ENCODE results near the gene STX10. TPM values are rescaled to one million over a fixed set of nuclear protein-coding genes. Genes with fewer than 3 reads are reported as not detected.

STX10 gene
- total and polyA plus RNA-seq, 2 donors (not counting 1 experiment from before 2014, with no cell fraction given) = 48.9 to 69.2 TPM

- H3K9ac ChIP-seq (ENCODE audit: insufficient read depth, low read length) = no peak overlapping the region
- H3K4me2 ChIP-seq (ENCODE audit: extremely low read depth, insufficient read depth, low read length) = peak overlapping the region; percentile 59
- TF ChIP-seq EZH2 (IDR thresholded peaks at IDR 0.05; ENCODE audit: low read length, missing control alignments) = no peak
- no peak for TF ChIP-seq CTCF (conservative IDR thresholded peaks at IDR 0.05 in 1 of 2, IDR thresholded peaks at IDR 0.05 in 1 of 2; ENCODE audit: low read depth in 1 of 2, low read length in 2 of 2)
- peaks cover 5% of the 10 kb centered on the region for H3K36me3 ChIP-seq (ENCODE audit: control insufficient read depth, insufficient read depth, low read length)
- peaks cover 3% of the 10 kb centered on the region for H3K4me1 ChIP-seq (ENCODE audit: control insufficient read depth, extremely low read depth, insufficient read depth, low read length)
- H3K27me3 ChIP-seq (ENCODE audit: control insufficient read depth, insufficient read depth, low read length) = no peaks in the 10 kb centered on the region
- no peak overlapping the region for H3K27ac ChIP-seq (ENCODE audit: insufficient read depth, low read length)
- H3K9me3 ChIP-seq (ENCODE audit: control insufficient read depth, insufficient read depth, low read depth, low read length) = no peaks in the 10 kb centered on the region
- H2AFZ ChIP-seq (ENCODE audit: low read length) = no peak overlapping the region
- H3K4me3 ChIP-seq (replicated peaks in 1 of 4; ENCODE audit: control extremely low read depth in 1 of 4, insufficient read depth in 1 of 4, low read depth in 3 of 4, low read length in 4 of 4) = no peak overlapping the region
- H3K79me2 ChIP-seq (ENCODE audit: control insufficient read depth, insufficient read depth, low read length) = peaks cover 1% of the 10 kb centered on the region
- no peaks in the 10 kb centered on the region for H4K20me1 ChIP-seq (ENCODE audit: control insufficient read depth, extremely low read depth, insufficient read depth, low read length)
- DNase-seq (ENCODE audit: low read depth in 2 of 2) = peak; percentile 49 to 58
These were observed 51.7 kb downstream of the STX10 start for GRCh38 chr19:13098277-13099072.

GRCh38 chr19:13097463-13098258 lies 52.5 kb downstream of the STX10 start:
- H4K20me1 ChIP-seq (ENCODE audit: control insufficient read depth, extremely low read depth, insufficient read depth, low read length) = no peaks in the 10 kb centered on the region
- H3K4me1 ChIP-seq (ENCODE audit: control insufficient read depth, extremely low read depth, insufficient read depth, low read length) = peaks cover 3% of the 10 kb centered on the region
- no peak overlapping the region for H3K4me2 ChIP-seq (ENCODE audit: extremely low read depth, insufficient read depth, low read length)
- TF ChIP-seq CTCF (conservative IDR thresholded peaks at IDR 0.05 in 1 of 2, IDR thresholded peaks at IDR 0.05 in 1 of 2; ENCODE audit: low read depth in 1 of 2, low read length in 2 of 2) (no peak), EZH2 (IDR thresholded peaks at IDR 0.05; ENCODE audit: low read length, missing control alignments) (no peak)
- peaks cover 5% of the 10 kb centered on the region for H3K36me3 ChIP-seq (ENCODE audit: control insufficient read depth, insufficient read depth, low read length)
- H3K27ac ChIP-seq (ENCODE audit: insufficient read depth, low read length) = no peak overlapping the region
- no peaks in the 10 kb centered on the region for H3K27me3 ChIP-seq (ENCODE audit: control insufficient read depth, insufficient read depth, low read length)
- H3K9ac ChIP-seq (ENCODE audit: insufficient read depth, low read length) = no peak overlapping the region
- DNase-seq (ENCODE audit: low read depth in 2 of 2) = no peak
- H3K9me3 ChIP-seq (ENCODE audit: control insufficient read depth, insufficient read depth, low read depth, low read length) = no peaks in the 10 kb centered on the region
- peaks cover 1% of the 10 kb centered on the region for H3K79me2 ChIP-seq (ENCODE audit: control insufficient read depth, insufficient read depth, low read length)
- H2AFZ ChIP-seq (ENCODE audit: low read length) = no peak overlapping the region
- no peak overlapping the region for H3K4me3 ChIP-seq (replicated peaks in 1 of 4; ENCODE audit: control extremely low read depth in 1 of 4, insufficient read depth in 1 of 4, low read depth in 3 of 4, low read length in 4 of 4)

GRCh38 chr19:13097033-13097462 lies 53.1 kb downstream of the STX10 start:
- Histone ChIP-seq H2AFZ (ENCODE audit: low read length) (no peak overlapping the region), H3K9ac (ENCODE audit: insufficient read depth, low read length) (no peak overlapping the region), H3K4me1 (ENCODE audit: control insufficient read depth, extremely low read depth, insufficient read depth, low read length) (peaks cover 2% of the 10 kb centered on the region)

More at GRCh38 chr19:13097033-13097462, 53.1 kb downstream of the STX10 start:
- no peak overlapping the region for H3K4me2 ChIP-seq (ENCODE audit: extremely low read depth, insufficient read depth, low read length)
- no peaks in the 10 kb centered on the region for H4K20me1 ChIP-seq (ENCODE audit: control insufficient read depth, extremely low read depth, insufficient read depth, low read length)
- no peak for TF ChIP-seq EZH2 (IDR thresholded peaks at IDR 0.05; ENCODE audit: low read length, missing control alignments)
- TF ChIP-seq CTCF (conservative IDR thresholded peaks at IDR 0.05 in 1 of 2, IDR thresholded peaks at IDR 0.05 in 1 of 2; ENCODE audit: low read depth in 1 of 2, low read length in 2 of 2) = no peak
- no peak overlapping the region for H3K27ac ChIP-seq (ENCODE audit: insufficient read depth, low read length)
- peaks cover 5% of the 10 kb centered on the region for H3K36me3 ChIP-seq (ENCODE audit: control insufficient read depth, insufficient read depth, low read length)
- no peaks in the 10 kb centered on the region for H3K27me3 ChIP-seq (ENCODE audit: control insufficient read depth, insufficient read depth, low read length)
- H3K9me3 ChIP-seq (ENCODE audit: control insufficient read depth, insufficient read depth, low read depth, low read length) = no peaks in the 10 kb centered on the region
- DNase-seq (ENCODE audit: low read depth in 2 of 2) = no peak
- no peak overlapping the region for H3K4me3 ChIP-seq (replicated peaks in 1 of 4; ENCODE audit: control extremely low read depth in 1 of 4, insufficient read depth in 1 of 4, low read depth in 3 of 4, low read length in 4 of 4)
- peaks cover 1% of the 10 kb centered on the region for H3K79me2 ChIP-seq (ENCODE audit: control insufficient read depth, insufficient read depth, low read length)

All from fibroblast of lung (primary cell).